GM13977 (cell line): ENCODE measurements around the gene SUCNR1.
"Not testable (repeated sequence)": the region's sequence is repeated elsewhere in the genome, so short reads cannot be mapped to it uniquely, and the experiment has no call there.

Source experiments
- DNase-seq: peaks from one replicate; pipeline ENCODE4 v3.0.0; 2012; ENCODE audit warnings: low spot score
- in situ Hi-C: fragments of 300-500 bp; cut with MboI; formaldehyde crosslinking; loops from one replicate; pipeline ENCODE4 v1.12.0; 2022; ENCODE audit warnings: low sequenced_read_pairs, low pct_unique_long_range_greater_than_20kb, mixed read lengths, inconsistent platforms; ENCODE audit not compliant: unreplicated experiment
- TF ChIP-seq, protein P1 (sequence below): IDR thresholded peaks from 2 replicates; pipeline ENCODE4 v1.5.1; 2012; ENCODE audit warnings: mild to moderate bottlenecking, control low read depth; ENCODE audit not compliant: insufficient read depth; ENCODE audit errors: extremely low read depth, missing control alignments

Gene SUCNR1

DNA sequence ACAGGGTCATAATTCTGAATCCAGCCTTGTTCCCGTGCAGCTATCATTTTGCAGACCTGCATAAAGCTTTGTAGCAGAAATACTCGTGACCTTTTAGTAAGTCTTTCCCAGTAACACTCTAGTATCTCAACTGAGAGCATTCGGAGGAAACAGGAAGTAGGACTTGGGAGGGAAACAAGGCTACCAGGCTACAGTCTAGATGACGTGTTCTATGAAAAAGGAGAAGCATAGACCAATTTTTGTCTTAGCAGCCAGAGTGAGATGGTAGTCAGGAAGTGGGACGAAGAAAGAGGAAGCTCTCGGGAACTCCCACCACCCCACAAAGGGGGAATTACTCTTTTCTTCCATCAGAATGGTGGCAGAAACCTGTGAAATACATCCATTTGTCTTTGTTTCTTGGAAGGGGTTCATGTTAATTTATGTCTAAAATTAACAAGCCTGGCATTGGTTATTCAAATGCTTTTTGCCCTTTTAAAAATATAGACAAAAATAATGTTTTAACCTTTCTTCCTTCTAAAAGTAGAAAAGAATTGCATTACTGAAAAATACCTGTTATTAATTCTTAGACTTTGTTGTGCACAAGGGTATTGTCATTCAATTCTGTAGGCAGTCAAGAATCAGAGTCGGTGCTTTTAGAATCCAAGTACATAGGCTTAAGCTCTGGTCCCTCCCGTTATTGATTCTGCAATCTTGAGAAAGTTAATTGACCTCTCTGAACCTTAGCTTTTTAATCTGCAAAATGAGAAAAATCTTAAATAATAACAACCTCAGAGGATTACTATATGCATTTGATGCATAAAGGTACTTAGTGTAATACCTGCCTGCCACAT, 1.6 kb upstream of the SUCNR1 start:
- DNase-seq = peak; percentile 18
- TF ChIP-seq, protein P1, sequence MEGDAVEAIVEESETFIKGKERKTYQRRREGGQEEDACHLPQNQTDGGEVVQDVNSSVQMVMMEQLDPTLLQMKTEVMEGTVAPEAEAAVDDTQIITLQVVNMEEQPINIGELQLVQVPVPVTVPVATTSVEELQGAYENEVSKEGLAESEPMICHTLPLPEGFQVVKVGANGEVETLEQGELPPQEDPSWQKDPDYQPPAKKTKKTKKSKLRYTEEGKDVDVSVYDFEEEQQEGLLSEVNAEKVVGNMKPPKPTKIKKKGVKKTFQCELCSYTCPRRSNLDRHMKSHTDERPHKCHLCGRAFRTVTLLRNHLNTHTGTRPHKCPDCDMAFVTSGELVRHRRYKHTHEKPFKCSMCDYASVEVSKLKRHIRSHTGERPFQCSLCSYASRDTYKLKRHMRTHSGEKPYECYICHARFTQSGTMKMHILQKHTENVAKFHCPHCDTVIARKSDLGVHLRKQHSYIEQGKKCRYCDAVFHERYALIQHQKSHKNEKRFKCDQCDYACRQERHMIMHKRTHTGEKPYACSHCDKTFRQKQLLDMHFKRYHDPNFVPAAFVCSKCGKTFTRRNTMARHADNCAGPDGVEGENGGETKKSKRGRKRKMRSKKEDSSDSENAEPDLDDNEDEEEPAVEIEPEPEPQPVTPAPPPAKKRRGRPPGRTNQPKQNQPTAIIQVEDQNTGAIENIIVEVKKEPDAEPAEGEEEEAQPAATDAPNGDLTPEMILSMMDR = no peak
- in situ Hi-C loops = no loop called here

DNA sequence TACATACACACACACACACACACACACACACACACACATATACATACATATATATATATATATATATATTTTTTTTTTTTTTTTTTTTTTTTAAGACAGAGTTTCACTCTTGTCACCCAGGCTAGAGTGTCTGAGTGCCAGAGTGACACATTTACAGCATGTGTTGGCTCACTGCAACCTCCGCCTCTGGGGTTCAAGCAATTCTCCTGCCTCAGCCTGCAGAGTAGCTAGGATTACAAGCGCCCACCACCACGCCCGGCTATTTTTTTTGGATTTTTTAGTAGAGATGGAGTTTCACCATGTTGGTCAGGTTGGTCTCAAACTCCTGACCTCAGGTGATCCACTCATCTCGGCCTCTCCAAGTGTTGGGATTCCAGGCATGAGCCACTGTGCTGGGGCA, 636 bp downstream of the SUCNR1 start:
- DNase-seq, in situ Hi-C loops: not testable (repeated sequence)

DNA sequence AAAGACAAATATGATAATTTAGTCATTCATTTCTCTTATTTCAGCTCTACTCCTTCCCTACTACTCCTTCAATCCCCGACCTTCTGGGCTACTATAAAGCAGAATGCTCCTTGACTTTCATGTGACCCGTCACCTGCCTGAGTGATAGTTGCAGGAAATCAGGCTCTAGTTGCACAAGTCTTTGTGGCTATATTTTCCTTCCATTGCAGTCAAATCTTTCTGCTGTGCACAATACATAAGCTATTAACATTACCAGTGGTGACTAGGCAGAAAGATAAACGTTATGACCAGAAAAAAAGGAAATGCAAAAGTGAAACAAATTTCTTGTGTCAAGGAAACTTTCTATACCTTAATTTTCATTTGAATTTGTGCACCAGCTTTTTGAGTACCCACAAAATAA, 2.3 kb downstream of the SUCNR1 start:
- TF ChIP-seq, protein P1 = no peak
- in situ Hi-C loops = no loop called here
- DNase-seq = no peak

DNA sequence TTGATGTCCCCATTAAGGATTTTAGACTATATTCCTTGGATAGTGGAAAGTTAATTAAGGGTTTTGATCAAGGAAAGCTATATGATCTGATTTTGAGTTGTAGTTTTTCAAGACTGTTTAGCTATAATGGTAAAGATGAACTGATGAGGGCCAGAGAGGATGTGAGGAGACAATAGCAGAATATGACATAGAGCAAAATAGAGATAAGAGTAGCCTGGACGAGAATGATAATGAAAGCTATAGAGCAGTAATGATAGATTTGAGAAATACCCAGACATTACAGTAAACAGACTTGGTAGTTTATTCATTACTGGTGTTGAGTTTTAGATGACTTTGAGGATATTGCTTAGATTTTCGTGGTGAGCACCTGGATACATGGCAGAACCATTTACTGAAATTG, 3.8 kb downstream of the SUCNR1 start:
- DNase-seq = no peak
- TF ChIP-seq, protein P1 = no peak
- in situ Hi-C loops = no loop called here

DNA sequence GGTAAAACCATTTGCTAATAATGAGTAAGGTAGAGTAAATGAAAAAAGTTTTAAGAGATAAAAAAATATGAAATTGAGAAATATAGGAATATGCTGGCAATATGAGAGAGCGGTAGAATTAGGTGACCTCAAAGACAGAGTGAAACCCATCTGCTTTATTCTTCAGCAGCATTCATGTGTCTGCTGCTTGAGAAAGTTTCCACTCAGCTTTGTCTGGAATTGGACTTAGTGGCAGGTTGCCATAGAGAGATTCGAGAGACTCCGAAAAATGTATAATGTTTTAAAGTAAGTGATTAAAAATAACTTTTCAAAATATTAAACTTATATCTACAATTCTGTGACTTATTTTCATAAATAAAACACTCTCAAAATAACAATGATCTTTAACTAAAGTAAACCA, 5.0 kb downstream of the SUCNR1 start:
- DNase-seq = no peak
- in situ Hi-C loops = no loop called here
- TF ChIP-seq, protein P1 = no peak

DNA sequence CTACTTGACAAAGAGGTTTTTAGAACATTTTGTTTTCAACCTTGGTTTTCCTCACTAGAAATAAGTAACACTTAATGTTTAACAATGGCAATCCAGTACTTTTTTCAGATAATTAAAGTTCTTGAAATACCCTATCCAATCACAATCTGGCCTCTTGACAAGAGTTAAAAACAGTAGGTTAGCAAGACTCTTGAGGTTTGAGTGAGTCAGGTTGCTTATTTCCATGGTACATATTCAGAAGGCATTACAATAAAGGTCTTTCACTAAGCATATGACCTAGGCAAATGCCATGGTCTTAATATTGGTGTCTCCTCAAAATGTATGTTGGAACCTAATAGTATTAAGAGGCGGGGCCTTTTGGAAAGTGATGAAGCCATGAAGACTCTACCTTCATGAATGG, 5.6 kb downstream of the SUCNR1 start:
- in situ Hi-C loops = no loop called here
- TF ChIP-seq, protein P1 = no peak
- DNase-seq = no peak

DNA sequence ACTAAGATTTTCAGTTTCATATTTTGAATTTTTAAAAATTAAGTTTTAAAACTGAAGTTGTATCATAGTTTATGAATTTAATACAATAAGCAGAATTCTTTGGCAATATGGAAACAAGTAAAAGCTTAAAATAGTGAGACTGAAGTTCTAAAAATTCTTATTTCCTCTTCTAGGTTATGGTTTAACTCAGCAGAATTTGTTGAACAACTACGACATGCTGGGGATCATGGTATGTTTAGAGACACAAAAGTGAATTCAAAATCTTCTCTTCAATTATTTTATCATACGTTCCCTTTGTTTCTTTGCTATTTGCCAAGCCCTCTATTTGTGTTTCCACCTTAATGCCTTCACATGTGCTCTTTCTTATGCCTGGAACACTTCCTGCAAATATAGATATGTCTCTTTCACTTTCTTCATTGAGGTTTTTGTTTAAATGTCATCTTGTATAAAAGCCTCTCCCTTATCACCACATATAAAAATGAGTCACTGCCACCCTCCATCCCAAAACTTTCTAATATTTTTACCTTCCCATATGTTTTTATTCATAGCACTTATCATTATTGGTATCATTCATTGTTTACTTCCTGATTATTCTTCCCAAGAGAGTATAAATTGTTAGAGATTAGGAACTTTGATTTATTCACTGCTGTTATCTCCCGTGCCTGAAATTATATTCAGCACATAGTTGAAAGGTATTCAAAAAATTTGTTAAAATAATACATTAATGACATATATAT, 6.4 kb downstream of the SUCNR1 start:
- no peak for DNase-seq
- in situ Hi-C loops = no loop called here
- TF ChIP-seq, protein P1 = no peak
